Activated T-cell treated with anti-CD3 and anti-CD28 coated beads, Interleukin-2, amount 50 U/mL, for 48 hours (primary cell): ENCODE data around the gene TPD52L2.
A peak's percentile ranks its signal among the peaks of the same experiment; 100 is the strongest.

Source experiments
- DNase-seq, 2 experiments: peaks; one replicate each; pipeline ENCODE4 v3.0.0-alpha.2; 2020

The TPD52L2 gene

GRCh38 chr20:63881451-63882226 lies 16.6 kb downstream of the TPD52L2 start:
- no peak for DNase-seq

DNA sequence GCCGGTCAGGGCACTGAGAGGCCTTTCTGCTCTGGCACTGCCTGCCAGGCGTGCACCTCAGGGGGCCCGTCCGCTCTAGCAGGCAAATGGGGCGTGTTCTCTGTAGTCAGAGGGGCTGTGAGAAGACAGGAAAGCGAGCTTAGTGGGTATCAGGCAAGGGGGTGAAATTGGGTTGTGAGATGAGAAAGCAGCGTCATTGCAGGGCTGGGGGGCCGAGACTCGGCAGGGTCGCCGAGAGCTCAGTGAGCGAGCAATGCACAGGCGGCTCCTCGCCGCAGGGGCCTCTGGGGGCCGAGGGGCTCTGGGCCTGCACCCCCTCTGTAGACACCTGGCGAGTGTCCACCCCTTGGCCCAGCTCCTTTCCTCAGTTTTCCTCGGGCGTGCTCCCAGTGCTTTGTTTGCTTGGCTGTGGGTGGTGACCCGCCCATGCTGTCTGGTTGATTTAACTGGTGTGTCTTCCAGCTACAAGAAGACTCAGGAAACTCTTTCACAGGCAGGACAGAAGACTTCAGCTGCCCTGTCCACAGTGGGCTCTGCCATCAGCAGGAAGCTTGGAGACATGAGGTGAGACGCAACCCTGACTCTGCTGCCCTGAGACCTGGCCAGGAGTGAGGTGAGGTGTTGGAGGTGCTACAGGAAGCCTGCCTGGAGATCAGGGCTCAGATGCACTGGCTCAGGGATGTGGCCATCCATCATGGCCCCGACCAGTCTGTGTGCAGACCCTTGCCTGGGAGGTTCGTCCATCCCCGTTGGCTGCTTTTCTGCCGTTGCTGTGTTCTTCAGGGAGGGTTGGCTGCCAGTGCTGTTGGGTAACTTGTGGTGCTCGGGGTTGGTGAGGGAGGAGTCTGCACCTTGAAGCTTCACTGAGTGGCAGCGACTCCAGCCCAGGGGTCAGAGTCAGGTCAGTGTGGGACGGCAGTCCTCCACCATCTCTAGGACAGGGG lies 17.5 kb downstream of the TPD52L2 start:
- DNase-seq = no peak

DNA sequence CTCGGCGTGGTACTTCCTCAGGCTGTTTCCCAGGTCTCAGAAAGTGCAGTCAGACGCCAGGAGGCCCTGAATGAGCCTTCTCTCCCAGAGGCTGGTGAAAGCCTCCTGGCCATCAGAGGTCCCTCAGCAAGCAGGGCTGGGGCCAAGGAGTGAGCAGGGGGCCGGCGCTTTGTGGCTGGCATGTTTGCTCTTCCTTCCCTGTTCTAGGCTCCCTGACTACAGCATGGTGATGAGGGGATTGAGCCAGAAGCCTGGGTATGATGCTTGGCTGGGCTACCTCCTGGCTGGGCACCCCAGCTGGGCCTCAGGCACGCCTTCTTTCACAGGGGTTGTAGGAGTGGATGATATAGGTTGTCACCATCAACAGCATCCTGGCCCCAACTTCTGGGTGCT lies 18.1 kb downstream of the TPD52L2 start:
- DNase-seq = no peak

- no peak for DNase-seq
Measured at GRCh38 chr20:63884506-63885263, 19.6 kb downstream of the TPD52L2 start.

GRCh38 chr20:63885264-63886053 lies 20.4 kb downstream of the TPD52L2 start:
- no peak for DNase-seq

GRCh38 chr20:63886054-63886419 lies 21.0 kb downstream of the TPD52L2 start:
- DNase-seq = no peak

- no peak for DNase-seq
Measured at GRCh38 chr20:63886921-63887320, 21.9 kb downstream of the TPD52L2 start.

GRCh38 chr20:63889241-63890200 lies 24.5 kb downstream of the TPD52L2 start:
- no peak for DNase-seq

- DNase-seq = no peak
Measured at GRCh38 chr20:63890201-63890576, 25.1 kb downstream of the TPD52L2 start.

- no peak for DNase-seq
Measured at GRCh38 chr20:63890616-63891015, 25.5 kb downstream of the TPD52L2 start.

DNA sequence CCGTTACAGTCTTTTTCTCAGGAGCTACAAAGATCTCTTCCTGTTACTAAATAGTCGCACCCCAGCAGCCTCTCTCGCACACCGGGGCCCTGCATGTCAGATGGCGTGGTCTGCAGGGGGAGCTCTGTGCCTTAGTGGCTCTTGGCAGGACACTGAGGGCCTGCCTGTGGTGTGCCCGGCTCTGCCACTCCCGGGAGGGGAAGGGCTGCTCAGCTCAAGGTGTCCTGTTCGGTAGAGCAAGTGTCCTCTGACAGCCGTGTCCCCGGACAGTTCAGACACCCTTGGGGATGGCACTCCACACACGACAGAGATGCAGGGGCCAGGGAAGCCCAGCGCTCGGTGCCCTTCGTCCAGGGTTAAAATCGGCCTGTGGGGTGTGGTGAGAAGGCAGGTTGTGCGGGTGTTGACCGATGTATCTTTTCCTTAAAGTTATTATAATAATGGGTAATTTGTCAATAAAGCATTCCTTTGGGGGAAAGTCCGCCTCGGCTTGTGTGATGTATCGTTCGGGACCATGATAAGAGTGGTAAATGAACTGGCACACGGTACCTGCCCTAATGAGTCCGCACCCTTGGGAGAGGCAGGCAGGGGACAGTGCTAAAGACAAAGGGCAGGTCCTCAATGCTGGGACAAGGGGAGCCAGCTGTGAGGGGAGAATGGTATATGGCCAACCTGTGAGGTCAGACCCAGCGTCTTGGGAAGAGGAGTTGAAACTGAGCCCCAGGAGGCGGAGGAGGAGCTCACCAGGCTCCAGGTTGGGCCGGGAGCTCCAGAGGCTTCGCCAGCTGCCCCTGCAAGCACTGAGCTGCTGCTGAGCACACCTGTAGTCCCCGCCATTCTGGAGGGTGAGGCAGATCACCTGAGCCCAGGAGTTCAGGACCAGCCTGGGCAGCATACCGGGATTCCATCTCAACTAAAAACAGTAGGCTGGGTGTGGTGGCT lies 26.3 kb downstream of the TPD52L2 start:
- DNase-seq = no peak

GRCh38 chr20:63892402-63892801 lies 27.3 kb downstream of the TPD52L2 start:
- no peak for DNase-seq

- no peak for DNase-seq
Measured at GRCh38 chr20:63893999-63894357, 28.9 kb downstream of the TPD52L2 start.

DNA sequence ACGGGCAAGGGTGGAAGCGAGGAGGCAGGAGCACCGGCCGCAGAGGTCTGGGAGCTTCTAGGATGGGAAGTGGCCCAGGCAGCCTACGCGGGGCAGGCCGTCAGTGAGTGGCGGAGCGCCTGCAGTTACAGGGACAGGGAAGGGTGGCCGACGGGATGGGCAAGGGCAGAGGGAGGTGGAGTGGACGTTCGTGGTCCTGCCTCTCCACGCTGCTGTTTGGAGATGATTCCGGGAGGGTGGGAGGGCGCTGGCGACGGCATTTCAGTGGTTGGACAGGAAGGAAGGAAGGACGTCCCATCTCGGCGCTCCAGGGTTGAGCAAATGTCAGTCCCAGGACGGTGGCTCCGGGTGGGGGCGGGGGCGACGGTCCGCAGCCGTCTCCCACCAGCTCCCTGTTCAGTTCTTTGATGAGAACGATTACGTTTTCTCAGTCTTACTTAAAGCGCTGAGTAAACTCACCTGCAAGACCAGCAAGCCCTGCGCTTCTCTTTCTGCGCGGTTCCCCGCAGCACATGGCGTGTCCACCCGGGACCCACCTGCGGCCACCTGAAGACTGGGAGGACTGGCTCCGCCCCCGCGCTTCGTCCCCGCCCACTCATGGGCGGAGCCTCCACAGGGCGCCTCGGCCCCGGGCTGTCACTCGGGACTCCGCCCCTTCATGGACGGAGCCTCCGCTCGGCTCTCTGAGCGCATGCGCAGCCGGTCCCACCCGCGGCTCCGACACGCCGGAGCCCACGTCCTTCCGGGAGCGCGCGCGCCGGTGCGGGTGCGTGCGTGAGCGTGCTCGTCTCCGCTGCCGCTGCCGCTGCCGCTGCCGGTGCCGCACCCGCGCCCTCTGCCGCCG lies 29.5 kb downstream of the TPD52L2 start, which contains the start of gene DNAJC5:
TSS of gene DNAJC5 (plus strand) at position 769 of the 844 bp plus-strand sequence. CDS start 33,220 bp downstream, outside the sequence.
- peak; percentile 95 to 98 for DNase-seq

GRCh38 chr20:63895202-63895951 lies 30.3 kb downstream of the TPD52L2 start:
- no peak for DNase-seq

GRCh38 chr20:63895952-63896263 lies 30.8 kb downstream of the TPD52L2 start:
- no peak for DNase-seq

DNA sequence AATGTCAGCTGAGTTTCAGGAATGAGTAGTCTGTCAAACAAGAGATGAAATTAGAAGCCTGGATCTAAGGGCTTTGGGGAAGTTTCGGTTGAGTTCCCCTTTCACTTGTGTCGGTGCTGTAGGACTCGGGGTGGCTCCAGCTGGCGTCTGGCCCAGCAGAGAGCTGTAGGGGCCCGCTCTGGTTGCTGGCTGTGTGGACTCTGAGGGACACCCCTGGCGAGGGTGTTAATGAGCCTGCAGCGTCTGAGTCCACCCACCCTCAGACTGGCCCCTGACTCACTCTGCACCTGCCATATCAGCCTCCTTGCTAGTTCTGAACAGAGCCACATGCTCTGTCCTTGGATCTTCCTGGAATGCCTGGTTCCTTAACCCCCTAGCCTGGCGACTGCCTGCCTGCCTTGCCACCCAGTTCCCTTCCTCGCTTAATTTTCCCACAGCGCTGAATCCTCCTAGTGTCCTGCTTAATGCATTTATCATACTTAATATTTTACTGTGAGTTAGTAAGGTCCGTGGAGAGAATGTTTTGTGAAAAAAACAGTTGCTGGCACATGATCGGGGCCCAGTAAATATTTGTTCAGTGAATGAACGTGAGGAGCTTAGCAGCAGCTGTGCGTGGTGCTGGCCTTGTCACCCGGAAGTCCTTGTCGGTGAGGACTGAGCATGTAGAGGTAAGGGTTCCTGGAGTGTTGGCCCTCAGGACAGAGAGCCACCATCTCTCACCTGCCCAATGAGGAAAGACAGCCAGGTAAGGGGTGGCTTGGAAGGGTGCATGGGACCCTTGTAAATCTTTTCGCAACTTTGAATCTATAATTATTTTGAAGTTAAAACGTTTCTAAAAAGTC lies 31.4 kb downstream of the TPD52L2 start:
- DNase-seq = peak; percentile 51 to 52
